Tibial nerve (tissue), 4 donors: ENCODE results near the gene KIF5C.

Source experiments
- CTCF ChIP-seq, 5 experiments: fragments of 200-600 bp in 3 of 5; fragments of 450-650 bp in 2 of 5; sonication (generic) in 3 of 5; IDR thresholded peaks; one replicate each; pipeline ENCODE4 v1.5.1; 2016 to 2019; ENCODE audit warnings: antibody characterized with exemption in 5 of 5, mild to moderate bottlenecking in 3 of 5, moderate library complexity in 2 of 5
- EP300 ChIP-seq, 2 donors: sonication (generic); formaldehyde crosslinking; IDR thresholded peaks; one replicate each; pipeline ENCODE4 v1.6.1; 2017; ENCODE audit warnings: antibody characterized with exemption in 2 of 2, mild to moderate bottlenecking in 1 of 2
- POLR2A ChIP-seq, 2 donors: fragments of 450-650 bp; IDR thresholded peaks; one replicate each; pipeline ENCODE4 v1.6.1; 2017; ENCODE audit warnings: antibody characterized with exemption in 2 of 2, mild to moderate bottlenecking in 2 of 2, moderate library complexity in 2 of 2

- TF ChIP-seq CTCF (IDR thresholded peaks at IDR 0.05), result no peak
- TF ChIP-seq POLR2A (IDR thresholded peaks at IDR 0.05), result no peak
- TF ChIP-seq EP300 (IDR thresholded peaks at IDR 0.05), result no peak
These were observed 42.4 kb downstream of the KIF5C start for GRCh38 chr2:148917431-148917830.
